PFSK-1 (cell line): ENCODE results near the gene TH. TPM values are rescaled to one million over a fixed set of nuclear protein-coding genes. Genes with fewer than 3 reads are reported as not detected.

Experiments used
- FOXP2 ChIP-seq: optimal IDR thresholded peaks from 2 replicates; pipeline ENCODE3; 2011; ENCODE audit warnings: borderline replicate concordance, control low read depth, inconsistent platforms; ENCODE audit not compliant: insufficient read depth; ENCODE audit errors: extremely low read length, extremely low read depth
- POLR2AphosphoS5 ChIP-seq: IDR thresholded peaks from 2 replicates; pipeline ENCODE4 v1.6.1; 2012; ENCODE audit warnings: low read depth, mild to moderate bottlenecking, control low read depth, low read length, moderate library complexity
- SIN3A ChIP-seq: IDR thresholded peaks from 2 replicates; pipeline ENCODE4 v1.6.1; 2012; ENCODE audit warnings: mild to moderate bottlenecking, low read length, moderate library complexity, borderline replicate concordance; ENCODE audit not compliant: insufficient read depth
- TAF1 ChIP-seq: IDR thresholded peaks from 2 replicates; pipeline ENCODE4 v1.6.1; 2012; ENCODE audit warnings: low read length, control low read depth, borderline replicate concordance; ENCODE audit not compliant: insufficient read depth
- polyA plus RNA-seq: library from polyadenylated mRNA; unstranded; fragments of >200 nt; gene quantifications from one replicate; pipeline ENCODE4 v1.2.1, GENCODE V29; 2012; ENCODE audit warnings: low read depth, missing spikeins; ENCODE audit not compliant: insufficient read length
- TF ChIP-seq, protein P1 (sequence below), 2 experiments: IDR thresholded peaks; 2 replicates each; pipeline versions ENCODE4 v1.6.1 to v1.8.0; 2011 to 2012; ENCODE audit warnings: low read depth in 2 of 2, low read length in 2 of 2, control low read depth in 1 of 2, inconsistent platforms in 1 of 2, mild to moderate bottlenecking in 1 of 2, moderate library complexity in 1 of 2; ENCODE audit not compliant: insufficient read depth in 1 of 2

Gene TH
- polyA plus RNA-seq = not detected

DNA sequence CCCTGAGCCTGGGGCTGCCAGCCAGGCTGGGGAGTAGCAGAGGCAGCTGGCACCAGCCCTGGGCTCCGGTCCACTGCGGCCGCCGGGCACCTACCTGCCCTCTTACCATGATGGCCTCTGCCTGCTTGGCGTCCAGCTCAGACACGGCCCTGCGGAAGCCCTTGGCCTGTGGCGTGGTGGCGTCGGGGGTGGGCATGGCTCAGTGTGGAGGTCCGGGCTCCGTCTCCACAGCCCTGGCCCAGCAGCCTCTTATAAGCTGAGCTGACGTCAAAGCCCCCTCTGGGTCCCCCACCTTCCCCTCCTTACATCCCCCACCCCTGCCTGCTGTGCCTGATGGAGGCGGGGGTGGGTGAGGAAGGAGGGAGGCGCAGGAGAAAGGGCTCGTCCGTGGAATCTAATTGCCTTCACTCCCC, at the start of gene TH:
Gene TH (minus strand): TSS at position 225 of the 413 bp plus-strand sequence. CDS start 29 bp downstream, at position 196.
- TF ChIP-seq, protein P1, sequence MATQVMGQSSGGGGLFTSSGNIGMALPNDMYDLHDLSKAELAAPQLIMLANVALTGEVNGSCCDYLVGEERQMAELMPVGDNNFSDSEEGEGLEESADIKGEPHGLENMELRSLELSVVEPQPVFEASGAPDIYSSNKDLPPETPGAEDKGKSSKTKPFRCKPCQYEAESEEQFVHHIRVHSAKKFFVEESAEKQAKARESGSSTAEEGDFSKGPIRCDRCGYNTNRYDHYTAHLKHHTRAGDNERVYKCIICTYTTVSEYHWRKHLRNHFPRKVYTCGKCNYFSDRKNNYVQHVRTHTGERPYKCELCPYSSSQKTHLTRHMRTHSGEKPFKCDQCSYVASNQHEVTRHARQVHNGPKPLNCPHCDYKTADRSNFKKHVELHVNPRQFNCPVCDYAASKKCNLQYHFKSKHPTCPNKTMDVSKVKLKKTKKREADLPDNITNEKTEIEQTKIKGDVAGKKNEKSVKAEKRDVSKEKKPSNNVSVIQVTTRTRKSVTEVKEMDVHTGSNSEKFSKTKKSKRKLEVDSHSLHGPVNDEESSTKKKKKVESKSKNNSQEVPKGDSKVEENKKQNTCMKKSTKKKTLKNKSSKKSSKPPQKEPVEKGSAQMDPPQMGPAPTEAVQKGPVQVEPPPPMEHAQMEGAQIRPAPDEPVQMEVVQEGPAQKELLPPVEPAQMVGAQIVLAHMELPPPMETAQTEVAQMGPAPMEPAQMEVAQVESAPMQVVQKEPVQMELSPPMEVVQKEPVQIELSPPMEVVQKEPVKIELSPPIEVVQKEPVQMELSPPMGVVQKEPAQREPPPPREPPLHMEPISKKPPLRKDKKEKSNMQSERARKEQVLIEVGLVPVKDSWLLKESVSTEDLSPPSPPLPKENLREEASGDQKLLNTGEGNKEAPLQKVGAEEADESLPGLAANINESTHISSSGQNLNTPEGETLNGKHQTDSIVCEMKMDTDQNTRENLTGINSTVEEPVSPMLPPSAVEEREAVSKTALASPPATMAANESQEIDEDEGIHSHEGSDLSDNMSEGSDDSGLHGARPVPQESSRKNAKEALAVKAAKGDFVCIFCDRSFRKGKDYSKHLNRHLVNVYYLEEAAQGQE (IDR thresholded peaks at IDR 0.05; ENCODE audit: insufficient read depth in 1 of 2, low read depth in 2 of 2, low read length in 2 of 2) = no peak
- TF ChIP-seq SIN3A (no peak), POLR2AphosphoS5 (no peak), TAF1 (no peak), FOXP2 (no peak)

DNA sequence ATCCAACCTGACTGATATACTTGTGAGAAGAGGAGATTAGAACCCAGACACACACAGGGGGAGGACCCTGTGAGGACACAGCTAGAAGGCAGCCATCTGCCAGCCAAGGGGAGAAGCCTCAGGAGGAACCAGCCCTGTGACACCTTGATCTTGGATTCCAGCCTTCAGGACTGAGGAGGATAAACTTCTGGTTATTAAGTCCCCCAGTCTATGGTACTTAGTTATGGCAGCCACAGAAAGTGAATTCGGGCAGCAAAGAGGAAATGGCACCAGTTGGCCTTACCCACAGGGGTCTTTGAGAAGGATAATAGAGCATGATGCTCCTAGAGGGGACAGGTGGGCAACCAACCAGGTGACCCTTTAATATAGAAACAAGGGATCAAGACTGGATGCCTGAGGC, 49.4 kb upstream of the TH start:
- TF ChIP-seq TAF1 (no peak), POLR2AphosphoS5 (no peak), SIN3A (no peak), FOXP2 (no peak)
- TF ChIP-seq, protein P1 (IDR thresholded peaks at IDR 0.05; ENCODE audit: insufficient read depth in 1 of 2, low read depth in 2 of 2, low read length in 2 of 2) = no peak

DNA sequence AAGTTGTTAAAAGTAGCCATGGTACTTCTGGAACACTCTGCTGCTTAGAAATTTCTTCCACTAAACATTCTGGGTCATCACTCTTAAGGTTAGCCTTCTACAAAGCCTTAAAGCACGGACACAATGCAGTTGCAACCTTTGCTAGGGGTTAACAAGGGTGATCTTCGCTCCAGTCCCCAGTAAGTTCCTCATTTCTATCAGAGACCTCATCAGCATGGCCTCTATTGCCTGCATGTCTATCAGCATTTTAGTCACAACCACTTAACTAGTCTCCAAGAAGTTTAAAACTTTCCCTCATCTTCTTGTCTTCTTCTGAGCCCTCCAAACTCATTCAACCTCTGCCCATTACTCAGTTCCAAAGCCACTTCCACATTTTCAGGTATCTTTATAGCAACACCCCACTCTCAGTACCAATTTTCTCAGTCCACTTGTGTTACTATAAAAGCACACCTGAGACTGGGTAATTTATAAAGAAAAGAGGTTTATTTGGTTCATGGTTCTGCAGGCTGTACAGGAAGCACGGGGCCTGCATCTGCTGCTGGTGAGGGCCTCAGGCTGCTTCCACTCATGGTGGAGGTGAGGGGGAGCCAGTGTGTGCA, 48.7 kb upstream of the TH start:
- TF ChIP-seq TAF1 (no peak), SIN3A (no peak), FOXP2 (no peak), POLR2AphosphoS5 (no peak)
- TF ChIP-seq, protein P1 (IDR thresholded peaks at IDR 0.05; ENCODE audit: insufficient read depth in 1 of 2, low read depth in 2 of 2, low read length in 2 of 2) = no peak

DNA sequence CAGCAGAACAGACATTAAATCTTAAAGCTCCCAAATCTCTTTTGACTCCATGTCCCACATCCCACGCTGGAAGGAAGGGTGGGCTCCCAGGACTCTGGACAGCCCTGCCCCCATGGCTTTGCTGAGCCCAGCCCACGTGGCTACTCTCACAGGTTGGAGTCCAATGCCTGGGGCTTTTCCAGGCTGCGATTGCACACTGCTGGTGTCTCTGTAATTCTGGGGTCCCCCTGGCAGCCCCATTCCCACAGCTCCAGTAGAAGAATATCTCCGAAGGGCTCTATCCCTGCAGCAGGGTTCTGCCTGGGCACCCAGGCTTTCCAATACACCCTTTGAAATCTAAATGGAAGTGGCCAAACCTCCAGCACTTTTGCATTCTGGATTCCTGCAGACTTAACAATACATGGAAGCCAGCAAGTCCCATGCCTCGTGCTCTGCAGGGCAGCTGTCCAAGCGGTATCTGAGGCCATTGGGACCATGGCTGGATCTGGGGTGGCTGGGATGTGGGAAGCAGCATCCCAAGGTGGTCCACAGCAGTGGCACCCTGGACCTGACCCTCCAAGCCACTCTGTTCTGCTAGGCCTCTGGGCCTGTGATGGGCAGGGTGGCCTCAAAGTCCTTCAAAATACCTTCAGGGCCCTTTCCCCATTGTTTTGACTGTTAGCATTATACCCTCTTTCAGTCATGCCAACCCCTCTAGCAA, 47.9 kb upstream of the TH start:
- TF ChIP-seq FOXP2 = no peak
- TF ChIP-seq, protein P1 (IDR thresholded peaks at IDR 0.05; ENCODE audit: insufficient read depth in 1 of 2, low read depth in 2 of 2, low read length in 2 of 2) = no peak
- TF ChIP-seq POLR2AphosphoS5 = no peak
- no peak for TF ChIP-seq SIN3A
- no peak for TF ChIP-seq TAF1
